ENCODE measurements around the gene TVP23A. TPM values are rescaled to one million over a fixed set of nuclear protein-coding genes. Genes with fewer than 3 reads are reported as not detected.

TVP23A gene
- polyA plus RNA-seq, 3 donors, result 0.06 to 0.17 (median 0.08) TPM

- peaks cover 0 to 2% (median 0%) of the 10 kb centered on the region in 7 donors for H3K9me3 Mint-ChIP-seq
- intact Hi-C loops (cut with micrococcal nuclease), result no loop called here
- H3K27me3 ChIP-seq (ENCODE audit: control insufficient read depth in 2 of 2, insufficient read depth in 2 of 2, low read length in 2 of 2), result no peaks in the 10 kb centered on the region
- H3K36me3 Mint-ChIP-seq, result no peaks in the 10 kb centered on the region
- WGBS (ENCODE audit: insufficient coverage), result 93% methylated on average over 9 of the region's 11 CpGs
- H3K4me1 Mint-ChIP-seq, result peaks cover 39% of the 10 kb centered on the region
- H3K4me3 ChIP-seq (replicated peaks in 1 of 3; ENCODE audit: low read depth in 2 of 3, low read length in 3 of 3), result peak overlapping the region in 1 of 3 experiments; percentile 51
- no peaks in the 10 kb centered on the region for H3K36me3 ChIP-seq (replicated peaks in 1 of 2; ENCODE audit: control insufficient read depth in 1 of 2, insufficient read depth in 2 of 2, low read length in 2 of 2)
- peak overlapping the region in 4 of 7 donors; percentile 63 to 92 (median 86) for H3K27ac Mint-ChIP-seq
- H3K9me3 ChIP-seq (replicated peaks in 1 of 2; ENCODE audit: control insufficient read depth in 1 of 2, insufficient read depth in 1 of 2, low read length in 2 of 2), result no peaks in the 10 kb centered on the region
- no peaks in the 10 kb centered on the region for H3K79me2 ChIP-seq (ENCODE audit: insufficient read depth, low read length)
- peak overlapping the region in 1 of 2 donors; percentile 53 for H3K27ac ChIP-seq (ENCODE audit: low read depth in 1 of 2, low read length in 2 of 2)
- H4K20me1 ChIP-seq (ENCODE audit: insufficient read depth, low read length), result no peaks in the 10 kb centered on the region
- H3K9ac ChIP-seq (ENCODE audit: insufficient read depth, low read length, poor library complexity, severe bottlenecking), result no peak overlapping the region
- DNase-seq, result no peak
- TF ChIP-seq, protein P1, sequence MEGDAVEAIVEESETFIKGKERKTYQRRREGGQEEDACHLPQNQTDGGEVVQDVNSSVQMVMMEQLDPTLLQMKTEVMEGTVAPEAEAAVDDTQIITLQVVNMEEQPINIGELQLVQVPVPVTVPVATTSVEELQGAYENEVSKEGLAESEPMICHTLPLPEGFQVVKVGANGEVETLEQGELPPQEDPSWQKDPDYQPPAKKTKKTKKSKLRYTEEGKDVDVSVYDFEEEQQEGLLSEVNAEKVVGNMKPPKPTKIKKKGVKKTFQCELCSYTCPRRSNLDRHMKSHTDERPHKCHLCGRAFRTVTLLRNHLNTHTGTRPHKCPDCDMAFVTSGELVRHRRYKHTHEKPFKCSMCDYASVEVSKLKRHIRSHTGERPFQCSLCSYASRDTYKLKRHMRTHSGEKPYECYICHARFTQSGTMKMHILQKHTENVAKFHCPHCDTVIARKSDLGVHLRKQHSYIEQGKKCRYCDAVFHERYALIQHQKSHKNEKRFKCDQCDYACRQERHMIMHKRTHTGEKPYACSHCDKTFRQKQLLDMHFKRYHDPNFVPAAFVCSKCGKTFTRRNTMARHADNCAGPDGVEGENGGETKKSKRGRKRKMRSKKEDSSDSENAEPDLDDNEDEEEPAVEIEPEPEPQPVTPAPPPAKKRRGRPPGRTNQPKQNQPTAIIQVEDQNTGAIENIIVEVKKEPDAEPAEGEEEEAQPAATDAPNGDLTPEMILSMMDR (IDR thresholded peaks at IDR 0.05), result no peak
- H2AFZ ChIP-seq (ENCODE audit: insufficient read depth, low read depth, low read length, poor library complexity, severe bottlenecking), result peak overlapping the region; percentile 84
- H3K4me1 ChIP-seq (ENCODE audit: control insufficient read depth in 1 of 2, insufficient read depth in 2 of 2, low read length in 2 of 2), result peaks cover 22% of the 10 kb centered on the region in 2 donors
- no peak overlapping the region for H3K4me2 ChIP-seq (replicated peaks; ENCODE audit: extremely low read depth, low read length, poor library complexity, severe bottlenecking)
- peaks cover 0 to 4% (median 2%) of the 10 kb centered on the region in 3 donors for H3K27me3 Mint-ChIP-seq (ENCODE audit: low read depth in 3 of 3)
- H3K4me3 Mint-ChIP-seq, result peak overlapping the region; percentile 63 to 84
Observed at GRCh38 chr16:10827691-10828341, 9.2 kb upstream of the TVP23A start.

DNA sequence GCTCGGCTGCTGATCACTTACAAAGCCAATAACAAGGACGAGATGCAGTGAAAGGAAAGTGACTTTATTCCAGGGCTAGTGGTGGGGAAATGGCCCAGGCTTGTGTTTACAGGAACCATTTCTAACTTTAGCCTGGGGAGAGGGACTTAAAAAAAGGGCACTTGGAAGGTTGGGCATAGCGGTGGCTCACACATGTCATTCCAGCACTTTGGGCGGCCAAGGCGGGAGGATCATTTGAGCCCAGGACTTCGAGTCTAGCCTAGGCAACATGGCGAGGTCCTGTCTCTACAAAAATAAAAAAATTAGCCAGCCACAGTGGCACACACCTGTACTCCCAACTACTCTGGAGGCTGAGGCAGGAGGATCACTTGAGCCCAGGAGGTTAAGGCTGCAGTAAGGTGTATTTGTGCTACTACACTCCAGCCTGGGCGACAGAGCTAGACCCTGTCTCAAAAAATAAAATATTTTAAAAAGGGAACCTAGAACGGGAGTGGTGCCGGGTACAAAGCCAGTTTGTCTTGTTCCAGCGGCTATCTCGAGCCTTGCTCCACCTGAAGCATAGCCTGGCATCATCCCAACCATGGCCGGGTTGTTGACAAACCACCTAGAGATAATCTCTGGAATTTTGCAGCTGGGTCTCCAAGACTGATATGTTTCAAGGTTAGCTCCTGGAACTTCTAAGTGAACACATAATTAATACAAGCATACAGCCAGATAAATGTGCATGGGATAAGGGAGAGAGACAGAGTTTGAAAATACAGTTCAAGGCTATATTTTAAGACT lies 5.7 kb upstream of the TVP23A start:
- no peaks in the 10 kb centered on the region for H4K20me1 ChIP-seq (ENCODE audit: insufficient read depth, low read length)
- TF ChIP-seq, protein P1 (IDR thresholded peaks at IDR 0.05), result no peak
- peaks cover 32% of the 10 kb centered on the region for H3K4me1 Mint-ChIP-seq

More for the DNA sequence above, 5.7 kb upstream of the TVP23A start:
- Histone ChIP-seq H2AFZ (ENCODE audit: insufficient read depth, low read depth, low read length, poor library complexity, severe bottlenecking) (no peak overlapping the region), H3K4me3 (replicated peaks in 1 of 3; ENCODE audit: low read depth in 2 of 3, low read length in 3 of 3) (no peak overlapping the region), H3K4me2 (replicated peaks; ENCODE audit: extremely low read depth, low read length, poor library complexity, severe bottlenecking) (no peak overlapping the region), H3K27ac (ENCODE audit: low read depth in 1 of 2, low read length in 2 of 2) (no peak overlapping the region), H3K9me3 (replicated peaks in 1 of 2; ENCODE audit: control insufficient read depth in 1 of 2, insufficient read depth in 1 of 2, low read length in 2 of 2) (no peaks in the 10 kb centered on the region), H3K4me1 (ENCODE audit: control insufficient read depth in 1 of 2, insufficient read depth in 2 of 2, low read length in 2 of 2) (peaks cover 20 to 26% of the 10 kb centered on the region in 2 donors), H3K9ac (ENCODE audit: insufficient read depth, low read length, poor library complexity, severe bottlenecking) (no peak overlapping the region), H3K79me2 (ENCODE audit: insufficient read depth, low read length) (no peaks in the 10 kb centered on the region), H3K27me3 (ENCODE audit: control insufficient read depth in 2 of 2, insufficient read depth in 2 of 2, low read length in 2 of 2) (no peaks in the 10 kb centered on the region), H3K36me3 (replicated peaks in 1 of 2; ENCODE audit: control insufficient read depth in 1 of 2, insufficient read depth in 2 of 2, low read length in 2 of 2) (no peaks in the 10 kb centered on the region)
- DNase-seq, result no peak
- peaks cover under 1 to 11% (median 4%) of the 10 kb centered on the region in 3 donors for H3K27me3 Mint-ChIP-seq (ENCODE audit: low read depth in 3 of 3)
- peaks cover 0 to 5% (median 0%) of the 10 kb centered on the region in 7 donors for H3K9me3 Mint-ChIP-seq
- no peak overlapping the region for H3K4me3 Mint-ChIP-seq
- intact Hi-C loops (cut with micrococcal nuclease), result no loop called here
- no peak overlapping the region for H3K27ac Mint-ChIP-seq
- 96% methylated on average over 6 of the region's 13 CpGs for WGBS (ENCODE audit: insufficient coverage)
- H3K36me3 Mint-ChIP-seq, result no peaks in the 10 kb centered on the region
